Activated CD4-positive, alpha-beta T cell treated with anti-CD3 and anti-CD28 coated beads for 4 hours (primary cell): ENCODE measurements around the gene GUCY1A2.

Experiments
- DNase-seq, 2 donors: peaks; one replicate each; pipeline ENCODE4 v3.0.0-alpha.2; 2020

GUCY1A2 gene

GRCh38 chr11:106727256-106727655 is 291.0 kb downstream of the GUCY1A2 start:
- no peak for DNase-seq

DNA sequence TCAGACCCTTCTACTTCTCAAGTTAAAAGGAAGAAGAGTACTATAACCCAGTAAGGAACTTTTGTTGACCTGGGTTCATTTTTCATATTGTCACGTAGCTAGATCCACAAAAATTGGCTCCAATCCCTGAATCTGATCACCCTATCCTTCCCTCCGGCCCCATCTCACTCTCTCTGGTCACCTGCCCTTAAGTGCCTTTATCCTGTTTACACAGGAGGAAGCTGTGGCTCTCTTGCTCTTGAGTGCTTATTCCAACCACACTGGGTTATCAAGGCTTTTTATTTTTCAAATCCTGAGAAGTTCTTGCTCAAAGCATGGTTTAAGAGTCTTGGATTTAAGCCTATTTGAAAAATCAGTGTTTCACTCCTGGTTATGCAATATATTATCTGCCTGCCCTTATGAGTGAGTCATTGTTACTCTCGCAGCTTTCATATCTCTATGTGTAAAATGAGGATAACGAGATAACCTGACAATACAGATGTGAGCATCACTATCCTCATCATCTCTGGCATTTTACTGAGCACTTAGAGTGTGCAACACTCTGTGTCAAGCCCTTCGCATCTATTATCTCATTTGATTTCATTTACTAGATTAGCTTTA is 293.9 kb downstream of the GUCY1A2 start:
- no peak for DNase-seq

- no peak for DNase-seq
Observed at GRCh38 chr11:106723071-106723470, 295.2 kb downstream of the GUCY1A2 start.

DNA sequence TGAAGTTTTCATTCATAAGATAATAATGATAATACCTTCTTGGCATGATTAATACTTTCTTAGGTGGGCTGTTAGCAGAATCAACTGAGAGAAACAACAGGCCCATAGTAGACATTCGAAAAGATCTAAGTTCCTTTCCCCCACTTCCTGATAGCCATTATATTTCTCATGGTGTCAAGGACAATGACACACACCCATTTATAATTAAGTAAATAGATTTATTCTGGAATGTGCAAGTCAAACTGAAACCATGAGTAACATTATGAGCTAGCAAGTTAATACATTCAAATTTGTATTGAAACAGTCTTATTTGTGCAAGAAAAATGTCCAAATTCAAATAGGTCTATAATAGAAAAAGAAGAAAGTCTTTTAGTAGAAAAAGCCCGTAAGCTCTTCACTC is 301.1 kb downstream of the GUCY1A2 start:
- no peak for DNase-seq

DNA sequence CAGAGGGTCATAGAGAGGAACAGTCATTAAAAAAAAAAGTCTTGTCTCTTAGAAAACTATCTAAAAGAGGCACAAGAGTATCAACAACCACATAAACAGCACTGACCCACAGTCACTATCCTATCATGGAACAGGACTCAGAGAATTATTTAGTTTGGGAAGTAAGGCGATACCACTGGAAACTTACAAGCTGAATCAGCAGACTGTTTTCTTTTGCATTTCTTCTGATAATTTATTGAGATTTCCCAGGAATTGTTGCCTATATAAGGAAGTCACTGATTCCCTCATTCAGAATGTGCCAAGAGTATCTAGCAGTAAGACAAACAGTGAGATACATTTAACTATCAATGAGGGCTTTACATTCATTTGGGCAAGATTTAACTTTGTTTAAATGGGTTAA is 304.1 kb downstream of the GUCY1A2 start:
- no peak for DNase-seq

DNA sequence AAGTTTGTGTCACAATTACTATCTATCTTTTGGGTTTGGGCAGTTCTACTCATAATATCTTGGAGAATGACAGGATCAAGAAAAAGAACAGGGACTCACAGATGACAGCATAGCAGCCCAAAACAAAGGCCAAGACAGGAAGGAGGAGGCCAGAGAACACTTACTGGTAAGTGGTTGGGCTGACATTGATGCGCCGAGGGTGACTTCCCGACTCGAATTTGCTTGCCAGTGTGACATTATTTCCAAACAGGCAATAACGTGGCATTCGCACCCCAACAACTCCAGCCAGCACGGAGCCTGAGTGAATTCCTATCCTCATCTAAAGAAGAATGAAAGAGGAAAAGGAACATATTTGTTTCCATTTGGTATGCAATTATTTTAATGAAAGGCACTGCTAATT is 309.9 kb downstream of the GUCY1A2 start:
- no peak for DNase-seq

DNA sequence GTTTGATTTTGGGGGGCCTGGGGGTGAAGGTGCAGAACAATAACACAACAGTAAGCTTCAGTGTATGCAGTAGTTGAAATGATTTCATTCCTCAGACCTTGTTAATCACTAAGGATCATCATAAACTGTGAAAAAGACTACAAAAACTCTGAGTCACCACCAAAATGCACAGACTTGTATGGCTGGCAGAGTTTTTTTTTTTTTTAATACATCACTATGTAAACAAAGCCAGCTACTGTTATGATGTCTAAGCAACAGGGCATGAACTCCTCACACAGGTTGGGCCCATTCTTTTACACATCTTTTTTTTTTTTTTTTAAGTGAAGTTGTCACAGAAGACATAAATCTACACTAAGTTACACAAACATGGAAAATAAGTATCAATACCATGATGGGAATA is 311.9 kb downstream of the GUCY1A2 start:
- DNase-seq, result no peak

DNA sequence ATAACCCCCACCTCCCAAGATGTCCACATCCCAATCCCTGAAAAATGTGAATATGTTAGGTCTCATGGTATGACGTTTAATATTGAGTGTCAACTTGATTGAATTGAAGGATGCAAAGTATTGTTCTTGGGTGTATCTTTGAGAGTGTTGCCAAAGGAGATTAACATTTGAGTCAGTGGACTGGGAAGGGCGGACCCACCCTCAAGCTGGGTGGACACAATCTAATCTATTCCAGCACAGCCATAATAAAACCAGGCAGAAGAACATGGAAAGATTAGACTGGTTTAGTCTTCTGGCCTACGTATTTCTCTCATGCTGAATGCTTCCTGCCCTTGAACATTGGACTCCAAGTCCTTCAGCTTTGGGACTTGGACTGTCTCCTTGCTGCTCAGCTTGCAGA is 315.5 kb downstream of the GUCY1A2 start:
- no peak for DNase-seq

GRCh38 chr11:106697058-106697457 is 321.2 kb downstream of the GUCY1A2 start:
- no peak for DNase-seq

DNA sequence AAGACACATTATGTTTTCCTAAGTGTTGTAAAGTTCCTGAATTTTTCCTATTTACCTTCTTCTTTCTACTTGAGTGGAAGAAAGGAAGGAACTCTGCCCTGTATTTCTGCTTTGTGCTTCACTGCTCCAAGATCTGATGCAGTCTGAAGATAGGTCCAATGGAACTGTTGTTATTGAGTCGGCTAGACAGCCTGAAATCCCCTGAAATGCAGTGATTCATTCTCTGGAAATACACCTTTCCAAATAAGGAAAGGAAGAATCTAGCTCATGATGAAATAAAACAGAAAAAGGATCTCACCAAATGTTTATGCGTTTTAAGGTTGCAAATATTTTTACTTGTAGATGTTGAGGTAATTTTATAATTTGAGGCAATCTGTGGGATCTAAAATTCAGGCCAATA is 322.8 kb downstream of the GUCY1A2 start:
- no peak for DNase-seq

- DNase-seq, result no peak
Observed at GRCh38 chr11:106694501-106694900, 323.8 kb downstream of the GUCY1A2 start.

DNA sequence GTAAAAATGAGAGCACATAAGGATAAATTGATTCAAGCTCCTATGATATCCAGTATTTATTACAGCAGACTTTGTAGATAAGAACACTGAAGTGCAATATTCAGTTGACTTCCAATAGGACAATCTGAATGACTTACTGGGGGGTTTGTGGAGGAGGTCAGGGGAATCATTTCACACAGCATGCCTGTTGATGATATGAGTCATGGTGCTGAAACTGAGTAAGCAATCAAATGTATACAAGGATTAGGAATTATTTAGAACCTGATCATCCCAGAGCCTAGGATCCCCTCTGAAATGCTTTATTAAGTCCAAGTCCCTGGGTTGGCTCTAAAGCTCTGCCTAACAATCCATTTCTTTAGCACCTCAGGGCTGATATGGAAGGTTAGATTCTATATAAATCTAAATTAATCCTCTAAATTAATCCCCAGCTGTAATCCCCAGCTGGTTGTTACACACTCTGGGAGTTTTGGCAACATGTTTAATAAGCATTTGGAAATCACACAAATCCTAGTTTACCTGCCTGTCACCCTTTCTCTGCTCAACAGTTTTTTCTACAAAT is 326.4 kb downstream of the GUCY1A2 start:
- DNase-seq, result no peak

GRCh38 chr11:106690923-106691322 is 327.4 kb downstream of the GUCY1A2 start:
- DNase-seq, result no peak

- no peak for DNase-seq
Observed at GRCh38 chr11:106684944-106685343, 333.3 kb downstream of the GUCY1A2 start.

- DNase-seq, result no peak
Observed at GRCh38 chr11:106683435-106683834, 334.8 kb downstream of the GUCY1A2 start.

- DNase-seq, result no peak
Observed at GRCh38 chr11:106681435-106681834, 336.8 kb downstream of the GUCY1A2 start.

- no peak for DNase-seq
Observed at GRCh38 chr11:106679581-106679980, 338.7 kb downstream of the GUCY1A2 start.

- no peak for DNase-seq
Observed at GRCh38 chr11:106679181-106679580, 339.1 kb downstream of the GUCY1A2 start.

GRCh38 chr11:106670069-106670468 is 348.2 kb downstream of the GUCY1A2 start:
- DNase-seq, result no peak

DNA sequence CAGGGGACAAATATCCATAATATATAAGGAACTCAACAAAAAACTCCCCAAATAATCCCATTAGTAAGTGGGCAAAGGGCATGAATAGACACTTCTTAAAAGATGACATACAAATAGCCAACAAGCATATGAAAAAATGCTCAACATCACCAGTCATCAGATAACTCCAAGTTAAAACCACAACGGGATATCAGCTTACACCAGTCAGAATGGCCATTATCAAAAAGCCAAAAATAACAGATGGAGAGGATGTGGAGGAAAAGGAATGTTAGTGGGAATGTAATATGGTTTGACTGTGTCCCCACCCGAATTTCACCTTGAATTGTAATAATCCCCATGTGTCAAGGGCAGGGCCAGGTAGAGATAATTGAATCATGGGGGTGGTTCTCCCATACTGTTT is 350.1 kb downstream of the GUCY1A2 start:
- DNase-seq, result no peak

DNA sequence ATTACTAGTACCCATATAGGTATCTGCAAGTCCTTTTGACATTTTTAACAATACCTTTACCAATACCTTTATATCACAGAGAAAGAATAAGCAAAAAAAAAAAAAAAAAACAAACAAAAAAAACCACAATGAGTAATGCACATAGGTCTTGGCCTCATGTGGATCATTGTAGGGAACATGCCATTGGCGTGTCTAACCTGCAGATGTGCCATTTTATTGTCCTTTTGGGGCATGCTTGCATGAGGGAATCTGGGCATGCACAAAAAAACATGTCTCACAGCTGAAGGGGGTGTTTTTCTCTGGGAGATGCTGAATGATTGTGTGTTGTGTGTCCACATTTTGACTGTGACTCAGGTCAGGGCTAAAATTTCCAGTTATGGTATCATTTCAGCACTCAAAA is 361.6 kb downstream of the GUCY1A2 start:
- DNase-seq, result no peak

DNA sequence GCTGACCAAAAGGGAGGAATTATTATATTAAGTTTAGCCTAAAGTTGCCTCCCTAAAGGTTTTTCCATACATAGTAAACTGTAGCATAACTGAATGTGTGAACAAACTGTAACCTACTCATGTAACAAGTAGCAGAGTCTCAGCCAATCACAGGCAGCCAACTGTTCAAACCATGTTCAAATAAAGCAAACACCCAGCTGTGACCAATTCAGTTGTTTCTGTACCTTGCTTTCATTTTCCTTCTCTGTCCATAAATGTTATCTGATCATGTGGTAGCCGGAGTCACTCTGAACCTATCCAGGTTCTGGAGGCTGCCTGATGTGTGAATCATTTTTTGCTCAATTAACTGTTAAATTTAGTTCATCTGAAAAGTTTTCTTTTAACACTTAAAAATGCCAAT is 373.5 kb downstream of the GUCY1A2 start:
- no peak for DNase-seq

- DNase-seq, result no peak
Observed at GRCh38 chr11:106642331-106642730, 375.9 kb downstream of the GUCY1A2 start.

DNA sequence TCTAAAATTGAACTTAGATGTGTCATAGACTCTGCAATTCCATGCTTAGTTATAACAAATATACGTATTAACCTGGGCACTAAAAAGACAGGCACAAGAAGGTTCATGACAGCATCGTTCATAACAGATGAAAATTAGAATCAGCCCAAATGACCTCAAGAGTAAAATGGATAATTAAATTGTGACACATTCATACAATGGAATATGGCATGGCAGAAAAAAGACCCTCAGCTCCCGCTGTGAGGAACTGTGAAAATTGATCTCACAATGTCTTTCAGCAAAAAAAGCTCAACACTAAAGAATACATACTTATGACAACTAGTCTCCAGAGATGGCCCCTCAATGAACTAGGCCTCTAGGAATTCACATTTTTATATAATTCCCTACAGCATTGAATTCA is 386.0 kb downstream of the GUCY1A2 start:
- no peak for DNase-seq

- no peak for DNase-seq
Observed at GRCh38 chr11:106627694-106628093, 390.6 kb downstream of the GUCY1A2 start.
